EL (cell line): ENCODE data around the gene CGB1.

Experiments
- DNase-seq: peaks from one replicate; pipeline ENCODE4 v3.0.0-alpha.2; 2016

CGB1 gene

DNA sequence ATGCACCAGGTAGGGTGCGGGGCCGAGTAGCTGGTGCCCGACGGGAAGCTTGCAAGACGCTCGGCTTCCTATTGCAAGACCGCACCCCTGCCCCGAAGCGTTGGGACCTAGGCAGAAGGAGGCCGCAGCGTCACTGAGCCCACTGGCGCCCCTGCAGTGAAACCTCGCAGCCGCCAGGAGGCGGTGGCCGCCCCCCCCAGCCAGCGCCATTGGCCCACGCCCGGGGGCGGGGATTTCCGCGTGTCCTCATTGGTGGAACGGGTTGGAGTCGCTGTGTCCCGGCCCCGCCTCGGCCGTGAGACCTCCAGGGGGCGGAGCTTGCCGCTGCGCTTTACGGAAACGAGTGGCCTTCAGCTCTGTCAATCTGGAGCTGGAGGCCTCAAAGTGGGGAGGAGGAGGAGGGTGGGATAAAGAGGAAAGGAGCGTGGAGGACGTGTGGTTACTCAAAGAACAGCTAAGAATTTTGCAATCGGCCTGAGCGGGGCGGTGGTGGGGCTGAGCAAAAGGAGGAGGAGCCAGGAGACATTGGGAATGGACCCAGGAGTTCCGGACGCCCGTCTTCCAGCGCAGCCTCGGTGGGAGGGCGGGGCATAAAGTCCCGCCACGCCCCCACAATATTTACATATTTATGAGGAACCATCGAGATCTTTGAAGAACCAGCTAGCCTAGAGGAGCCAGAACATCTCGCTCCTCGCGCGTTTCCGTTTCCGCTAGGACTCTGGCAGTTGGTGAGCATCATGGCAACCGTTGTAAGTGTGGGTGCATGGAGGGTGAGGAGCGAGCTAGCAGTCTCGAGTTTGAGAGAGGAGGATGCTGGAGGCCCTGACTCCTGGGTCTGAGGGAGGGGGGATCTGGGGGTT lies 43.3 kb downstream of the CGB1 start, which contains the start of the genes GYS1 and RUVBL2:
Gene GYS1 (minus strand): TSS at position 135 of the 860 bp plus-strand sequence. CDS start 197 bp downstream, outside the sequence.
Gene RUVBL2 (plus strand): TSS at position 713 of the 860 bp plus-strand sequence. CDS start 25 bp downstream, at position 738.
- peak; percentile 100 for DNase-seq

DNA sequence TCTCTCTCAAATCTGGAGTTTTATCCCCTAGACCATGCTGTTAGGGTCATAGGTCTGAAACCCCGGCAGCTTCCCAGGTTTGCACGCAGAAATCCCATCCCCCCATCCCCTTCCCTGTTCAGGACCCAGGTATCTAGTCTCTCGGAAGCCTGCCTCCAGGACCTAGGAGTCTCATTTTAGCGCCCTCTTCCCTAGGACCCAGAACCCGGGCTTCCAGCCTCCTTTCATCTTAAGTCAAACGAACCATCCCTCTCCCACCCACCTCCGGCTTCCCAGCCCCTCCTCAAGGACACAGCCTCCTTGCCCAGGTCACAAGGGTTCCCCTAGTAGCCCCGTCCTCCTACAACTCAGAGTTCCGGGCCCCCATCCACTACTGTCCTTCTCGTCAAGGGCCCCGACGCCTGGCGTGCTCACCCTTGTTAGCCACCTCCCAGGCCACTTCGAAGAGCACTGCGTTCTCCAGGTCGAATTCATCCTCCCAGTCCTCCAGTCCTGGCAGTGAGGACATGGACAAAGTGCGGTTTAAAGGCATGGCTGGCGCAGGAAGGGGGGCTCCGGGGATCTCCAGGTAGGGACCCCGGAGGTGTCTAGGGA lies 44.0 kb downstream of the CGB1 start:
- DNase-seq, result no peak

DNA sequence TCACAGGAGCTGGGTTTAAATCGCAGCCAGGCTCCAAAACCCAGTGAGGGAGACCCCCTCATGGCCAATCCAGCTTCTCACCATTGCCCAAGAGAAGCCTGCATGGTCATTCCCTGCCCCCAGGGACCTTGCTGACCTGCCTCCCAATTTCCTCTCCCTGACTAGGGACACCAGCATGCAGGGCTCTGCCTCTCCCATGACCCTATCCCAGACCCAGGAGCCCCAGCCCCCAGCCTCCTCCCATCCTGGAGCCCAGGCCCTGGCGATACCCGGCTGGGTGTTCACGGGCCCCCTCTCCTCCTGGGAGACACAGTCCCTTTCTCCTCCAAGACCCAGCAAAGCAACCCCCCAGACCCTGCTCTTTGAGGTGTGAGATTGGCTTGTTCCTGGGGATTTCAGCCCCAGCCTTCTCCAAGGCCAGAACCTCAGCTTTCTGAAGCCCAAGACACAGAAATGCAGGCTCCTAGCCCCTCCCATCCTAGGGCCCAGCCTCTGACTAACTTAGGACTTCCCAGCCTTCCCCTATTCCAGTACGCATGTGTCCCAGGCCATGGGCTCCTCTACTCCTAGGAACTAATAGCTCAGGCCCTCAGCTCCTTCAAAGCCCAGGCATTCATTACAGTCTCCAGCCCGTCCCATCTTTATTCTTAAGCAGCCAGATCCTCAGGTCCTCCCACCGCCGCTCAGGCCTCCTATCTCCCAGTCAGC lies 44.7 kb downstream of the CGB1 start:
- DNase-seq, result peak; percentile 88

DNA sequence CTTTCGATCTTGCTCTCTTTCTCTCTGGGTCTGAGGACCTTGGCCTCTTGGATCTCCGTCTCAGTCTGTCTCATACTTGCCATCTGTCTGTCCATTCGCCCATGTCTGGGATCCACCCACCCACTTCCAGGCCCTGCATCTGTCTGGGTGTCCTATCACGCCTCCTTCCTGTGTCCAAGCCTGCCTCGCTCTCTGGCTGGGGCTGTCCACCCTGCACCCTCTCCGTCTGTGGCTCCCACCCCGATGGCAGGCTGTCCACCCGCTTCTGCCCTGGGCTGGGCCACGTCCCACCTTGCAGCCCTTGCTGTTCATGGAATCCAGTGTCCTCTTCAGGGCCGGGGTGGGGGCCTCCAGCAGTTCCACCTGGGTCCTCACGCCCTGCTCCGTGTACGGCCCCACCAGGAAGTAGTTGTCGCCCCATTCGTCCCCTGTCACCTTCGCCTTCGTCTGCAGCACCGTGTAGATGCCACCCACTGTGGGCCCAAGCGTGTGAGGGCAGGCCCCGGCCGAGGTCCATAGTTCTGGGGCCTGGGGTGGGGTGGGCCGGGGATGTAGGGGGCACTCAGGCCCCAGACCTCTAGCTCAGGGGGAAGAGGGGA lies 45.6 kb downstream of the CGB1 start:
- DNase-seq, result no peak

DNA sequence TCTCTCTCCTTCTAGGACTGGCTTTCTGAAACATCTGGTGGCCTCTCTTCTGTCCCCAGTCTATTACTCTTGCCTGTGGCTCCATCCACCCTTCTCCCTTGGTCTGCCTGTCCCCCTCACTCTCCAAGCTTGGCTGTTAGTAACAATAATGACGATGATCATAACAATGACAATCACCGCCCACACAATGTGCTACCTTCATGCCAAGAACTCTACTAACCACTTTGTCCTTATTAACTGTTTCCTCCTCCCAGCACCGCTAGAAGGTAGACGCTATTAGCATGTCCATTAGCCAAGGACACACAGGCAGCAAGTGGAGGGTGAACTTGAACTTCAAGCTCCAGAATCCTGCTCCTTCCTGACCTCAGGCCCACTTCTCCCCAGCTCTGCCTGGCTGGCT lies 46.3 kb downstream of the CGB1 start:
- DNase-seq, result no peak

DNA sequence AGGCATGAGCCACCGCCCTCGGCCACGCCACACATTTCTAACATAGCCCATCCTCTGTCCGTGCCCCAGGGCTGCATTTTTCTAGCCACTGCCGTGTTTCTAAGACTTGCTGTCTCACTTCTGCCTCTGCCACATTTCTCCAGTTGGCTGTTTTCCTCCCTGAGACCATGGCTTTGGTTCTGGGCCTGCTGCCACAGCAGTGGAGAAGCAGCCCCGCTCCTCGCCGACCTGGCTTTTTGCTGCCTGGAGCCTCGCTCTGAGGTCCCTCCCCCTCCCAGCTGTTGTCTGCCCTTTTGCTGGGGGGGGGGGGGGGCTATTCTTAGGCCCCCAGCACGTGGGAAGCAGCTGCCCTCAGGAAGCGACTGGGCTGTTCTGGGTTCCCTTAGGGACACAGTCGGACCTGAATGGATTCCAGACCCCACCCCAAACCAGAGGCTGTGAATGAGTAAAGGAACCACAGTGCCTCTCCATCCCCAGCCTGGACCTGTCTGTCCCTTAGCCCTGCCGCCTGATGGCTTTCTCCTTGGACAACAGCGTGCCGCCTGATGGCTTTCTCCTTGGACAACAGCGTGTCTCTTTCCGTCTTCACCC lies 46.9 kb downstream of the CGB1 start:
- DNase-seq, result no peak

DNA sequence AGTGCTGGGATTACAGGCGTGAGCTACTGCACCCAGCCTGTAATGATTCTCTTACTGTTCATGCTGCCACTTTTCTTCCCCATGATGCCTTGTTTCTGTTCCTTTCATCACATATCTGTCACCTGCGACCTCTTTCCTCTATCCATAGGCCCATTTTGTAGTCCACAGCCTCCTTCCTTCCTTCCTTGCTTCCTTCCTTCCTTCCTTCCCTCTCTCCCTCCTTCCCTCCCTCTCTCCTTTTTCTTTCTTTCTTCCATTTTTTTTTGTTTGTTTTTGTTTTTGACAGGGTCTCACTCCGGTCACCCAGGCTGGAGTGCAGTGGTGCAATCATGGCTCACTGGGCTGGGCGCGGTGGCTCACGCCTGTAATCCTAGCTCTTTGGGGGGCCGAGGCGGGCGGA lies 47.8 kb downstream of the CGB1 start:
- DNase-seq, result no peak

DNA sequence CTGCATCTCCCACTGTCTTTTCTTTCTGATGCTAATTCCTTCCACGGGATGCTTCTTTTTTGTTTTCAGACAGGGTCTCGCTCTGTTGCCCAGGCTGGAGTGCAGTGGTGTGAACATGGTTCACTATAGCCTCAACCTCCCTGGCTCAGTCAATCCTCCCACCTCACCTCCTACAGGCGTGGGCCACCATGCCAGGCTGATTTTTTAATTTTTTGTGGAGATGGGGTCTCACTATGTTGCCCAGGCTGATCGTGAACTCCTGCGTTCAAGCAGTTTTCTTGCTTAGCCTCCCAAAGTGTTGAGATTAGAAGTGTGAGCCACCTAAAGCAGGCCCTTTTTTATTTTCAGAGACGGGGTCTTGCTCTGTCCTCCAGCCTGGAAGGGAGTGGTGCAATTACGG lies 48.4 kb downstream of the CGB1 start:
- no peak for DNase-seq

DNA sequence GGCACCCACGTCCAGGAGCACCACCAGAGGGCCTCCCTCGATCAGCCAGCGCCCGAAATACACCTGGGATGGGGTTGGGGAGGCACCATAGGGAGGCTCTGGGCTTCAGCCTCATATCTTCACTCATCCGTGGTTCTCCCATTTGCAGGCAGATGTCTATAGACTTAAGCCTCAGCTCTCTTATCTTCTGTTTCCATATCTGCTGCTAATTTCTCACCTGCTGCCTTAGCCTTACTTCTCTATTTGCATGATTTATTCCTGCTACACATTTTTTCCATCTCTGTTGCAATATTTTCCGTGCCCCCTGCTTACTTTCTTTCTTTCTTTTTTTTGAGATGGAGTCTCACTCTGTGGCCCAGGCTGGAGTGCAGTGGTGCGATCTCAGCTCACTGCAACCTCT lies 49.4 kb downstream of the CGB1 start:
- DNase-seq, result no peak

DNA sequence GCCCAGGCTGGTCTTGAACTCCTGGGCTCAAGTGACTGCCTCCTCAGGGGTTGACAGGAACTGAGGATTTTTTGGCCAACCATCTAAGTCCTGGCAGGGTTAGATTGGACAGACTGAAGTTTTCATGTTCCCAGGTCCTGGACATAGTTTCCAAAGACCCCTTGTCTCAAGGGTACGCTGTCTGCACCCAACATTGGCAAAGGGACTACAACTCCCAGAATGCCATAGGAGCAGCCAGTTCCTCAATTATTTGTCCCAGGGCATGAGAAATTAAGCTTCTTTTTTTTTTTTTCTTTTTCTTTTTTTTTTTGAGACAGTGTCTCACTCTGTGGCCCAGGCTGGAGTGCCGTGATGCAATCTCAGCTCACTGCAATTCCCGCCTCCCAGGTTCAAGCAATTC lies 50.5 kb downstream of the CGB1 start:
- DNase-seq, result no peak

DNA sequence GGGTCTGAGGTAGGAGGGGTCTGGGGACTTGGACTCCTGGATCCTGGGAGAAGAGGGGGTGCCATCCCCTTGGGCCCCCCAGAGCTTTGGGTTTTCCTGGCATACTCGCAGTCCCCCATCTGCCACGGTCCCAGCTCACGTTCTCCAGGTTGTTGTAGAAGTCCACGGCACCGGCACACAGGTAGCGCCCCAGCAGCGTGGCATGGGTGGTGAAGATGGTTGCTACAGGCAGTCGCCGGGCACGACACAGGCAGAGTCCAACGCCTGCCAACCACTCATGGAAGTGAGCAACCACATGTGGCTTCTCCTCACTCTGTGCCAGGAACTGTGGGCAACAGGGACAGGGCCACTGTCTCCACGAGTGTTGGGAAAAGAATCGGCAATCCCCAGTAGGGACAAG lies 51.0 kb downstream of the CGB1 start:
- DNase-seq, result no peak
